ENCODE measurements around the gene GNAT2. TPM values are rescaled to one million over a fixed set of nuclear protein-coding genes. Genes with fewer than 3 reads are reported as not detected.

Gene GNAT2
- total and polyA plus RNA-seq, 2 experiments from 2014 or later = not detected

DNA sequence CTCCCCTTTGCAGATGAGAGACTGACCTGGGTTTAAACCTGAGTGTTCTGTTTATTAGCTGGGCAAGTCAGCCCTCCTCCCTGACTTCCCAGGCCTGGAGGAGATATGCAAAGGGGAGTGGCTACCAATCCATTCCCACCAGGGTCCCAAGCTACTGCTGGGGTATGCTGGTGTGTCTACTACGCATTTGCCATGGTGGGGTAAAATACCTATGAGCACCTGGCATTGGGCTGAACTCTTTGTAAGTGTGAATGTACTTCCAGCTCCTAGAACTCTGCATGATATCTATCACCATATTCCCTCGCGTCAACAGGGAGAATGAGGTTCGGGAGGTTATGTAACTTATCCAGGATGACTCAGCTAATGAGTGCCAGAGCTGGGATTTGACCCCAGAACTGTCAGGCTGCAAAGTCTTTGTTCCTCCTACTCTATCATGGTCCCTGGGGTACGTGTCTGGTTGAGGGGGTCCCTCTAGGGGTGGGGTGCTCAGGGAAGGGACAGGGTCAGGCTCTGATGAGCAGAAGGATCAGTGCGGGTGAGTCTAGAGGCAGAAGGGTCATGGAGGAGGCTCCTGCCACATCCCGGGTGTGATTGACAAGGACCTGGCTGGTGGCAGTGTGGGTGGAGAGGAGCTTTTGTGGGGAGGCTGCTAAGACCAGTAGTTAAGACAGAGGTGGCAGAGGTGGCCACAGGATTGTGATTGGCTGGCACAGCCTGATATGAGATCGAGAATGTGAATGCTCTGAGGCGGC lies 17.0 kb upstream of the GNAT2 start:
- no peak overlapping the region for H3K27ac ChIP-seq
- H3K36me3 ChIP-seq = no peaks in the 10 kb centered on the region
- H3K4me3 ChIP-seq = no peak overlapping the region
- TF ChIP-seq, protein P1, sequence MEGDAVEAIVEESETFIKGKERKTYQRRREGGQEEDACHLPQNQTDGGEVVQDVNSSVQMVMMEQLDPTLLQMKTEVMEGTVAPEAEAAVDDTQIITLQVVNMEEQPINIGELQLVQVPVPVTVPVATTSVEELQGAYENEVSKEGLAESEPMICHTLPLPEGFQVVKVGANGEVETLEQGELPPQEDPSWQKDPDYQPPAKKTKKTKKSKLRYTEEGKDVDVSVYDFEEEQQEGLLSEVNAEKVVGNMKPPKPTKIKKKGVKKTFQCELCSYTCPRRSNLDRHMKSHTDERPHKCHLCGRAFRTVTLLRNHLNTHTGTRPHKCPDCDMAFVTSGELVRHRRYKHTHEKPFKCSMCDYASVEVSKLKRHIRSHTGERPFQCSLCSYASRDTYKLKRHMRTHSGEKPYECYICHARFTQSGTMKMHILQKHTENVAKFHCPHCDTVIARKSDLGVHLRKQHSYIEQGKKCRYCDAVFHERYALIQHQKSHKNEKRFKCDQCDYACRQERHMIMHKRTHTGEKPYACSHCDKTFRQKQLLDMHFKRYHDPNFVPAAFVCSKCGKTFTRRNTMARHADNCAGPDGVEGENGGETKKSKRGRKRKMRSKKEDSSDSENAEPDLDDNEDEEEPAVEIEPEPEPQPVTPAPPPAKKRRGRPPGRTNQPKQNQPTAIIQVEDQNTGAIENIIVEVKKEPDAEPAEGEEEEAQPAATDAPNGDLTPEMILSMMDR (IDR thresholded peaks at IDR 0.05; ENCODE audit: low read depth, low read length) = no peak
- peaks cover 8% of the 10 kb centered on the region for H3K4me1 ChIP-seq (ENCODE audit: low read depth)
- peak in 1 of 2 donors; percentile 70 for DNase-seq (ENCODE audit: low read depth in 1 of 2, low spot score in 1 of 2)
- H3K27me3 ChIP-seq = peaks cover 2% of the 10 kb centered on the region
- no peaks in the 10 kb centered on the region for H3K9me3 ChIP-seq (ENCODE audit: low read depth)

DNA sequence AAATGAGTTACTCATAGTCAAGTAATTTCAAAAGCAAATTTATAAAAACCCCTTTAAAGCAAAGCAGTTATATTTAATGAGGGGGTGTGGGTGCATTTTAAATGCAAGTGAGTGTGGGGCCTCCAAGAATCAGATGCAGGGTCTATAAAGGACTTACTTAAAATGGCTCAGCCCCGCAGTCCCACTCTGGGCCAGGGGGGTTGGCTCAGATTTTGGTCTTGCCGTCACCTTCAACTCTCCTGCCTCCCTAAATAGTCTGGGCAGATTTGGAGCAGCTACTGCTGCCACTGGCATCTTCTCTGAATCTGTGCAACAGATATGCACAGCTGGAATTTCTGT lies 16.4 kb upstream of the GNAT2 start:
- no peak for DNase-seq (ENCODE audit: low read depth in 1 of 2, low spot score in 1 of 2)
- Histone ChIP-seq H3K27ac (no peak overlapping the region), H3K27me3 (no peaks in the 10 kb centered on the region), H3K4me3 (no peak overlapping the region), H3K4me1 (ENCODE audit: low read depth) (peaks cover 8% of the 10 kb centered on the region), H3K36me3 (peaks cover 5% of the 10 kb centered on the region), H3K9me3 (ENCODE audit: low read depth) (no peaks in the 10 kb centered on the region)
- TF ChIP-seq, protein P1 (IDR thresholded peaks at IDR 0.05; ENCODE audit: low read depth, low read length) = no peak

DNA sequence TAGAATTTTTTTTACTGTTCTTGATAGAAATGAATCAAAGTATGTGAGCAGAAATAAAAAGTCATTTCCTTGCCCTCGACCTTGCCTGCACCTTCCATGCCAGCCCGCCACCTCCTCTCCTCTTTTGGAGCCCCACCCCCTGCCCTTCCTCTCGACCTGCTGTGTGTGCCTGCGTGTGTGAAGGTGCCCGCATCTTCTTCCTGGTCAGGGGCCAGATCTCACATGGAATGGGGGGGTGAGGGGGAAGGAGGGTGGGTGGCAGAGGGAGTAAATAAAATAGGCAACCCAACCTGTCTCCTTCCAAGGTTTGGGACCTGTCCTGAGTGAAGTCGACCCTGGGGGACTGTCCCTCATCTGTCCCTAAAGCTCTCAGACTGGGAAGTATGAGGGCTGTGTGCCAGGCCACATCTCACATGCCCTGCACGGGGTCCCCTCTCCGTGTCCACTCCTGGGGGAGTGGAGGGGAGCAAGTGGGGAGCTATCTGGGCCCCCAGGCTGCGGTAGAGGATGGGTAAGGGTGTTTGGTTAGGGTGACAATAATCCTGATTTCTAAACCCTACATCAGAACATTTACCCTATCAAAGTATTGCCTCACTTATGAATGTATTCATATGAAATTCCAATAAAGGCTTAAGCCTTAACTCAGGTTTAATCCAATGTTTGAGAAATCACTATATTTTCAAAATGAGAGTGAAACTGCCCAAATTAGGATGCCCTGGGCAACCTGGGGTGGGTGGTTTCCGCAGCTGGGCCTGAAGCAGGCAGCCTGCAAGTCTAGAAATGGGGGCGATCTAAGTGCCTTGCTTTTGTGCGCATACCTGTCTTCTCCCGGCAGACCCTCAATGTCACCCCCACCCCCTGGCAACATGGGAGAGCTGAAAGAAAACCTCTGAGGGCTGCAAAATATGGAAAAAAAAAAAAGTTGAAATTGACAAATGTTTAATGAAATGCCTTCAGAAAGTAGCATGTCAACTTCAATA lies 15.6 kb upstream of the GNAT2 start:
- Histone ChIP-seq H3K27ac (no peak overlapping the region), H3K4me3 (no peak overlapping the region), H3K27me3 (no peaks in the 10 kb centered on the region), H3K4me1 (ENCODE audit: low read depth) (peaks cover 8% of the 10 kb centered on the region), H3K36me3 (peaks cover 5% of the 10 kb centered on the region), H3K9me3 (ENCODE audit: low read depth) (no peaks in the 10 kb centered on the region)
- DNase-seq (ENCODE audit: low read depth in 1 of 2, low spot score in 1 of 2) = no peak
- TF ChIP-seq, protein P1 (IDR thresholded peaks at IDR 0.05; ENCODE audit: low read depth, low read length) = no peak

DNA sequence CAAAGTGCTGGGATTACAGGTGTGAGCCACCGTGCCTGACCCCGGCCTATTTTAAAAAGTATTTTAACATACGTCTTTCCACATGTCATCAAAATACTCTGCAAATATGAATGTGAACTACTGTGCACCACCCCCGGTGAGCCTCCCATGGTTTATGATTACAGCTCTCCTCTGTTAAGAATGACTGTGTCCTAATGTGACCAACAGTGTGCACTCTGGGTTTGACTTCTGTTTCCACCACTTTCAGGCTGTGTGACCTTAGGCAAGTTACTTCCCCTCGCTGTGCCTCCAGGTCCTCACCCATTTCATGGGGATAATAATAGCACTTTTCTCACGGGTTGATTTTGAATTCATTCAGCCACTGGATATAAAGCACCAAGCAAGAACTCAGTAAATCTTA lies 14.9 kb upstream of the GNAT2 start:
- H3K27me3 ChIP-seq = no peaks in the 10 kb centered on the region
- no peak overlapping the region for H3K4me3 ChIP-seq
- peaks cover 10% of the 10 kb centered on the region for H3K36me3 ChIP-seq
- H3K9me3 ChIP-seq (ENCODE audit: low read depth) = no peaks in the 10 kb centered on the region
- H3K27ac ChIP-seq = no peak overlapping the region
- no peak for DNase-seq (ENCODE audit: low read depth in 1 of 2, low spot score in 1 of 2)
- TF ChIP-seq, protein P1 (IDR thresholded peaks at IDR 0.05; ENCODE audit: low read depth, low read length) = no peak
- H3K4me1 ChIP-seq (ENCODE audit: low read depth) = peaks cover 8% of the 10 kb centered on the region

DNA sequence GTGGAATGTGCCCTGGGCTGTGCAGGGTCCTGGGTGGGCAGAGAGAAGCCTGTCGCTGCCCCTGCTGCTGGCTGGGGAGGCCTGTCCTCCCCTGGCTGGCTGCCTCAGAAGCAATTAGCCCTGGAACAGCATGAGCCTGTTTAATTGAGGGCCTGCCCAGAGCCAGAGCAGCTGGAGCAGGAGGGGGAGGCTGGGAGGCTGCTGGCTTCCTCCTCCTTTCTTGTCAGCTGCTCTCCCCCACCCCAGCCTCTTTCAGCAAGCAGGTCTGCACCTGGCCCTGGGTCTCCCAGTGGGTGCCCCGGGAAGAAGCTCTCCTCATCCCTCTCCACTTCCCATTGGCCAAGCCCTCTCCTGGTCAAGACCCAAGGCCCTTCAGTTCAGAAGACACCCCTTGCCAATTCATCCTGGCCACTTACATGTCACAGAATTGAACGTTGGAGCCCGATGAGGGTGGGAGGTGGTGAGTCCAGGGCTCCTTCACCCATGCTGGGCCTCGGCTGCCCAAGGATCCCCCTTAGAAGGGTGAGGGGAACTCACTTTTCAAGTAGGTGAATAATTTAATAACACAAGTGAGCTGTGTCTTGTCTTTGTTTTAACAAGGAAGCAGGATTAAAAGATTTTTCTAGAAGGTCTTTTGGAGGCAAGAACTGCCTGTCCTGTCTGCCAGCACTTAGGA lies 13.4 kb upstream of the GNAT2 start:
- Histone ChIP-seq H3K27ac (no peak overlapping the region), H3K4me3 (no peak overlapping the region), H3K9me3 (ENCODE audit: low read depth) (no peaks in the 10 kb centered on the region), H3K36me3 (peaks cover 11% of the 10 kb centered on the region), H3K27me3 (no peaks in the 10 kb centered on the region), H3K4me1 (ENCODE audit: low read depth) (peaks cover 8% of the 10 kb centered on the region)
- TF ChIP-seq, protein P1 (IDR thresholded peaks at IDR 0.05; ENCODE audit: low read depth, low read length) = no peak
- DNase-seq (ENCODE audit: low read depth in 1 of 2, low spot score in 1 of 2) = no peak

All from cardiac muscle cell (in vitro differentiated cells and primary cell).